NT2/D1 (cell line): ENCODE results near the gene HNRNPH2.

Source experiments
- SUZ12 ChIP-seq: IDR thresholded peaks from 2 replicates; pipeline ENCODE4 v1.6.1; 2011; ENCODE audit not compliant: insufficient read length, insufficient read depth; ENCODE audit errors: extremely low read depth
- YY1 ChIP-seq: IDR thresholded peaks from 2 replicates; pipeline ENCODE4 v1.6.1; 2011; ENCODE audit not compliant: insufficient read length, insufficient read depth
- ZNF274 ChIP-seq: IDR thresholded peaks from 2 replicates; pipeline ENCODE4 v1.6.1; 2011; ENCODE audit warnings: mild to moderate bottlenecking, low read depth, low read length

- TF ChIP-seq SUZ12 (no peak), ZNF274 (no peak), YY1 (no peak)
Observed at GRCh38 chrX:101385795-101386541, 22.1 kb upstream of the HNRNPH2 start, which contains the start of gene BTK.
